A549 treated with DMSO at 1 μM for 4 hours (cell line): Measurements from ENCODE around the gene ATXN1. TPM values are rescaled to one million over a fixed set of nuclear protein-coding genes. Genes with fewer than 3 reads are reported as not detected.

Experiments
- total RNA-seq: library from RNA; stranded (reverse); fragments of 200-300 nt; extraction: Qiagen RNA extraction; gene quantifications from 5 replicates; pipeline ENCODE4 v1.2.3, GENCODE V29; 2022; ENCODE audit warnings: low read depth

Gene ATXN1
- total RNA-seq: 2.7 to 3.9 TPM (median 3.3 TPM) in 5 replicates

DNA sequence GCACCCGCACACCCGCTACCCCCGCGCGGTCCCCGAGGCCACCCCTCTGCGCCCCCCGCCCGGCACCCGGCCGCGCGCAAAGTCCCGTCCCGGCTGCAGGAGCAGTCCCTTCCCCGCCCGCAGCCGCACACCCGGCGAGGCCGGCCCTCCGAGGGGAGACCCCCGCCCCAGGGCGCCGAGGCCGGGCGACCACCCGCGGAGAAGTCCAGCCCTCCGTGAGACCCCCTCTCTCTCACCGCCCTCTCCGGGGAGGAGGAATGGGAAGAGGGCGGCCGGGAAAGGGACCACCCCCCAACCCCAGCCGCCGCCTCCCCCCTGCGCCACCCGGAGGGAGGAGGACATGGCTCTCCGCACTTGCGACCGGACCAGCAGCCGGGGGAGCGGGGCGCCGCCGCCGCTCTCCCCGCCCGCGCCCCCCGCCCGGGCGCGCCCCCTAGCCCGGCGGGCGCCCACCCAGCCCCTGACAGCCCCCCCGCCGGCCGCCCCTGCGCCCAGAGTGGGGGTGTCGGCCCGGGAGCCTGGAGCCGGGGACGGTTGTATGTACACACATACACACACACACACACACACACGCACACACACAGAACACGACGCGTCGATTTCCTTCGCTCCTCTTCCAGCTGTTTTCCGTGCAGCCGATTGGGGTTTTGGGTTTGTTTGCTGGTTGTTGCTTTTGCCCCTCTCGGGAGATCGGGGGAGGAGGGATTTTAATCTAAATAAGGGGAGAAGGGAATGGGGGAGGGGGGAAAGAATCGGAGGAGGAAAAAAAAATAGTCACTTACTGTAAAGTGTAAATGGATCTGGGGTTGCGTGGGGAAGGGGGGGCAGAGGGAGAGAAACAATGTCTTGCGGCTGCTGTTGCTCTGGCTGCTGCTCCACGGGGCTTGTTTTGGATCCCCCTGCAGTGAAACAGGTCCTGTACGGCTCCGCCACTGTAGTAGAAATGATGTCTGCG lies at the start of gene ATXN1:
Gene ATXN1 (minus strand): TSS at position 945 of the 955 bp plus-strand sequence.

